NCI-H1694 (cell line): ENCODE results near the gene CAMK1.
A peak's percentile ranks its signal among the peaks of the same experiment; 100 is the strongest.
"Not testable (repeated sequence)": the region's sequence is repeated elsewhere in the genome, so short reads cannot be mapped to it uniquely, and the experiment has no call there.

Source experiments
- DNase-seq: peaks from one replicate; lab custom pipeline; 2025; lab: John Stamatoyannopoulos, UW

The CAMK1 gene

GRCh38 chr3:9776896-9777693 lies 7.3 kb upstream of the CAMK1 start:
- DNase-seq = no peak

- not testable (repeated sequence) for DNase-seq
Observed at GRCh38 chr3:9771007-9771406, 1.3 kb upstream of the CAMK1 start.

GRCh38 chr3:9770276-9770812 lies 597 bp upstream of the CAMK1 start:
- DNase-seq = no peak

GRCh38 chr3:9769012-9769411 lies 735 bp downstream of the CAMK1 start:
- no peak for DNase-seq

GRCh38 chr3:9768141-9768775 lies 1.5 kb downstream of the CAMK1 start:
- DNase-seq = no peak

- no peak for DNase-seq
Observed at GRCh38 chr3:9767418-9767817, 2.3 kb downstream of the CAMK1 start.

GRCh38 chr3:9765865-9766264 lies 3.9 kb downstream of the CAMK1 start:
- no peak for DNase-seq

- DNase-seq = no peak
Observed at GRCh38 chr3:9762871-9763270, 6.9 kb downstream of the CAMK1 start.

- no peak for DNase-seq
Observed at GRCh38 chr3:9761919-9762318, 7.8 kb downstream of the CAMK1 start.

- DNase-seq = no peak
Observed at GRCh38 chr3:9760779-9761505, 8.8 kb downstream of the CAMK1 start.

GRCh38 chr3:9757427-9757826 lies 12.3 kb downstream of the CAMK1 start:
- DNase-seq = no peak

GRCh38 chr3:9754678-9755077 lies 15.1 kb downstream of the CAMK1 start:
- no peak for DNase-seq

- DNase-seq = no peak
Observed at GRCh38 chr3:9750556-9751411, 19.0 kb downstream of the CAMK1 start.

- peak; percentile 79 for DNase-seq
Observed at GRCh38 chr3:9749645-9750555, 19.8 kb downstream of the CAMK1 start, which contains the start of gene OGG1. OGG1 (plus strand) TSS chr3:9749952; CDS start chr3:9750287, 335 bp downstream.

- DNase-seq = no peak
Observed at GRCh38 chr3:9749296-9749644, 20.5 kb downstream of the CAMK1 start.

- no peak for DNase-seq
Observed at GRCh38 chr3:9748031-9748430, 21.7 kb downstream of the CAMK1 start.

- DNase-seq = no peak
Observed at GRCh38 chr3:9747267-9747666, 22.5 kb downstream of the CAMK1 start.

GRCh38 chr3:9746330-9746729 lies 23.4 kb downstream of the CAMK1 start:
- no peak for DNase-seq

GRCh38 chr3:9745521-9745920 lies 24.2 kb downstream of the CAMK1 start:
- no peak for DNase-seq

- DNase-seq = no peak
Observed at GRCh38 chr3:9744162-9744561, 25.6 kb downstream of the CAMK1 start.

- no peak for DNase-seq
Observed at GRCh38 chr3:9743548-9743947, 26.2 kb downstream of the CAMK1 start.
